Measurements from ENCODE around the gene ISM2. TPM values are rescaled to one million over a fixed set of nuclear protein-coding genes. Genes with fewer than 3 reads are reported as not detected.

The ISM2 gene
- total and polyA plus RNA-seq, 2 of the 8 experiments (the other 6 are each of a cell fraction or from before 2014, with no cell fraction given) = 0.52 to 0.79 TPM

- TF ChIP-seq SP1 (IDR thresholded peaks at IDR 0.05; ENCODE audit: low read depth, low read length) = no peak
- TF ChIP-seq, protein P1, sequence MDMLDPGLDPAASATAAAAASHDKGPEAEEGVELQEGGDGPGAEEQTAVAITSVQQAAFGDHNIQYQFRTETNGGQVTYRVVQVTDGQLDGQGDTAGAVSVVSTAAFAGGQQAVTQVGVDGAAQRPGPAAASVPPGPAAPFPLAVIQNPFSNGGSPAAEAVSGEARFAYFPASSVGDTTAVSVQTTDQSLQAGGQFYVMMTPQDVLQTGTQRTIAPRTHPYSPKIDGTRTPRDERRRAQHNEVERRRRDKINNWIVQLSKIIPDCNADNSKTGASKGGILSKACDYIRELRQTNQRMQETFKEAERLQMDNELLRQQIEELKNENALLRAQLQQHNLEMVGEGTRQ (IDR thresholded peaks at IDR 0.05; ENCODE audit: low read length) = no peak
- TF ChIP-seq FOSL1 (IDR thresholded peaks at IDR 0.05; ENCODE audit: insufficient read depth, low read depth, low read length) = no peak
- no peak for TF ChIP-seq RNF2 (IDR thresholded peaks at IDR 0.05; ENCODE audit: borderline replicate concordance, low read depth, low read length, missing control alignments, poor library complexity, severe bottlenecking)
Observed at GRCh38 chr14:77438596-77438995, 60.0 kb downstream of the ISM2 start (continued).

Measured in H1 (cell line).